Pons (tissue), 1 donor: ENCODE measurements around the gene FAM240B.

Experiments used
- DNase-seq: peaks from one replicate; pipeline ENCODE4 v3.0.0-alpha.2; 2016; ENCODE audit warnings: low spot score

Gene FAM240B

GRCh38 chr9:38720083-38720745 lies at the start of gene FAM240B:
TSS of gene FAM240B (minus strand) at chr9:38720133. CDS start at chr9:38703999, 16,134 bp downstream.
- no peak for DNase-seq

DNA sequence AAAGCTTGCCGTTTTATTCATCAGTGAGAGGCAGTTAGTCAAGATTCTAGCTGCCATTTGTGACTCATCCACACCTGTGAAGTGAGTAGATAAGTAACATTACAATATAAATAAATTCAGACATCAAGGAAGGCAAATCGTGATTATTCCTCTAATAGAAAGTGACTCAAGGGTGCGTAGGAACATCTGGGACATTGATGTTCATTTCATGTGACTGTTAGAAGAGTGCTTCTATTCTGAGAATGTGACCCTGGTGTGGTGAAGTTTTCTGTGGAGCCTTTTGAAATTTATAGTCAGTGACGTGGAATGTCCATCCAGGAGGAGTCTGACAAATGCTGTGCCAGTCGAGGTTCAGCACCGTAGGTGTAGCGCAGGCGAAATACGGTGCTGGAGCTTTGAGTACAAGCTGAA lies 48.4 kb upstream of the FAM240B start:
- no peak for DNase-seq

GRCh38 chr9:38765101-38765500 lies 45.2 kb upstream of the FAM240B start:
- no peak for DNase-seq

DNA sequence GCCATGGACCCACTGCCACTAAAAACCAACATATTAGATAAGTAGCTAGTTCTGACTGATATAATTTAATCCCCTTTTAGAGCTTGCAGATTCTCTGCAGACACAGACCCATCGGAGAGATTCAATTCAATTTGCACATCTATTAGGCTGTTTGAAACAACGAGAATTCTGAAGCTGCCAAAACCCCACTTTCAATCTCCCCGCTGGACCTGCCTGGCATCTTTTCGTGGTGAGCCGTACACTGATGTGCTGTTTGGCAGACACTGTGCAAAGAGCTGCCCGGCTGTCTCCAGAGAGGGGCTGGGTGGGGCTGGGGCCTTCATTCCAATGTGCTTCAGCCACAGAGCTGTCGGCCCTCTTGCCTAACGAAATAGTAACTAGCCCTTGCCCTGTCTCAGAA lies 42.1 kb upstream of the FAM240B start:
- DNase-seq = no peak

- DNase-seq = no peak
These were observed 41.4 kb upstream of the FAM240B start for GRCh38 chr9:38761339-38761738.

DNA sequence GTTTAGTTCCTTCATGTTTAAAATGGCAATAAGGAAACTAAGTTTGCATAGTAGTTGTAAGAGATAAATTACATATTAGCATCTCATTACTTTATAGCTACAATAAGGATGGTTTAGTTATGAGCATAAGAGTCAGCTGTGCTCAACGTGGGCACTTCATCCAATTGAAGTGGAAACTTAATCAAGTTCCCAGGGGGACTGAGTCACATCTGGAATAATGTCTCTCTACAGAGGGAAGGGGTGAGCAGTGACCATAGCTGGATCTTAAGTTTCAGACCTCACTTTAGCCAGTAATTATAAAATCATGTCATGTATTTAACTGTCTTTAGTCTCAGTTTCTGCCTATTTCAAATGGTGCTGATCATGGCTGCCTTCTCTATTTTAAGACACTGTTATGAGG lies 36.8 kb upstream of the FAM240B start:
- no peak for DNase-seq

- no peak for DNase-seq
These were observed 28.0 kb upstream of the FAM240B start for GRCh38 chr9:38747941-38748340.

GRCh38 chr9:38747067-38747466 lies 27.1 kb upstream of the FAM240B start:
- no peak for DNase-seq

DNA sequence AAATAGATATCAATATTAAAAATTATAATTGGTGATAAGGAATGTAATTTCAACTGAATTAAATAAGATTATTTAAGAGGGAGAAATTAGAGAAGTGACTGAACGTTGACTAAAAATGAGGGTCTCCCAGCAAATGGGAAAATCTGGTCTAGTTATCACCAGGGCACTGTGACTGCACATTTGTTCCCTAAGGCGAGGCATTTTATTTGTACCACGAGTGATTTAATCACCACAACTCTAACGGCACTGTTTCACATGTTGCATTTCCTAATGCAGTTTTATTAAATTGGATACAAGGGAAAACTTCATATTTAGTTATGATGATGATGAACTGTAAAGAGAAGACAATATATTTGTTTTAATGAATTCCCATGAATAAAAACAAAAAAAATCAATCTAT lies 26.4 kb upstream of the FAM240B start:
- no peak for DNase-seq

GRCh38 chr9:38744484-38744883 lies 24.6 kb upstream of the FAM240B start:
- DNase-seq = no peak

DNA sequence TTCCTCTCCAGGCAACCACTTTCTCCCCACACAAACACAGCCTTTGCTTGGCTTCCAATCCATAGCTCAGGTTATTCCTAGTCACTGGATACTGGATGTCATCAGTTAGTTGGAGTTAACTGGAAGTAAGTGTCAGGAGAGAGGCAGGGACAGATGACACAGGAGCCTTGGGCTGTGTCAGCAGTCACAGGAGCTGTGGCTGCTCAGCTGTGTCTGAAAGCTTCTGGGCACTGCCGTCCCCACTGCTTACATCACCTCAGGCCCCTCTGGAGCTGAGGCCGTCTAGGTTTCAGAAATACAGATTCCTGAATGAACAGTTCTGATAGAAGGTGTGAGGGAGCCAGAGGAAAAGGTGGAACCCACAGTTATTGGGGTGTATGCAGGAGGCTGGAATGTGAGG lies 17.3 kb upstream of the FAM240B start:
- no peak for DNase-seq

GRCh38 chr9:38734831-38735230 lies 14.9 kb upstream of the FAM240B start:
- no peak for DNase-seq

GRCh38 chr9:38733503-38733902 lies 13.6 kb upstream of the FAM240B start:
- no peak for DNase-seq

GRCh38 chr9:38732885-38733284 lies 13.0 kb upstream of the FAM240B start:
- no peak for DNase-seq

- peak; percentile 75 for DNase-seq
These were observed 7.6 kb upstream of the FAM240B start for GRCh38 chr9:38727497-38728001.

DNA sequence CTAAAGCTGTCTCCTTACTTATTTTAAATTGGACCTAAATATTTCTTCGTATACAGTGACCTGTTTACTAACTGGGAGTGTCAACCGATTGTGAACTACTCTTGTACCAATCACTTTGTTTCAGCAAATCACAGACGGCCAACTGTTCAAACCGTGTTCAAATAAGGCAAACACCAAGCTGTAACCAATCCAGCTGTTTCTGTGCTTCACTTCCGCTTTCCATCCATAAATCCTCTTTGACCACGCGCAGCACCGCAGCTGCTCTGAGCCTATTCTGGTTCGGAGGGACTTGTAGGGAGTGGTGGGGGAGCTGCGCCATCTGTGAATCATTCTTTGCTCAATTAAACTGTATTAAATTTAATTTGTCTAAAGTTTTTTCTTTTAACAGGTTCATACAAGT lies 4.8 kb upstream of the FAM240B start:
- no peak for DNase-seq

GRCh38 chr9:38718148-38718547 lies 1.8 kb downstream of the FAM240B start:
- DNase-seq = no peak

DNA sequence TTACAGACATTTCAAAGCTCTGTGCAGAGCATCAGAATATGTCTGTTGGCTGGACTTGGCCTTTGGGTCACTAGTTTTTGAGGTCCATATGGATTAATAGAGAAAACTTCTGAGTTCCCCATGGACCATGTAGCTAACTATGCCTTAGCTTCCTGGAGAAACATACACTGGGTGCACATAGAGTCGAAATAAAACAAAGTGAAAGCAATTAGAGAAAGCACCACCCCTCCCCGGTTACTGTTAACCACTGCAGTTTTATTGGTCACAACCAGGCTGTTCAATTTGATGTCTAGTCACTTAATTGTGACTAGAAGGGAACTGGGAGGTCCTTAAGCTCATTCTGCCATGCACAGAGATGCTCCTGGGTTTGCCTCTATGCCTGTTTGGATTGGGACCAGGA lies 4.2 kb downstream of the FAM240B start:
- no peak for DNase-seq

DNA sequence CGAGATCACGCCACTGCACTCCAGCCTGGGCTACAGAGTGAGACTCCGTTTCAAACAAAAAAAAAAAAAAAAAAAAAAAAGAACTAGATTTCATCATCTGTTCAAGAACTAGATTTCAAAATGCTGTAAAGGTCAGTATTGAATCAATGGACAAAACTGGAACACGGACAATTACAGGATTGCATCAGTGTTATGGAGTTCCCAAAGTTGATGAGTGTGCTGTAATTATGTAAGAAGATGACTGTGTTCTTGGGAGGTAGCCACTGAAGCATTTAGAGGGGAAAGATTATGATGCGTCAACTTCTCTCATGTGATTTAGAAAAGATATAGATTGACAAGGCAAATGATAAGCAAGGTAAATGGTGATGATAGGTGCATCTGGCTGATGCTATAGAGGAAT lies 6.5 kb downstream of the FAM240B start:
- no peak for DNase-seq

DNA sequence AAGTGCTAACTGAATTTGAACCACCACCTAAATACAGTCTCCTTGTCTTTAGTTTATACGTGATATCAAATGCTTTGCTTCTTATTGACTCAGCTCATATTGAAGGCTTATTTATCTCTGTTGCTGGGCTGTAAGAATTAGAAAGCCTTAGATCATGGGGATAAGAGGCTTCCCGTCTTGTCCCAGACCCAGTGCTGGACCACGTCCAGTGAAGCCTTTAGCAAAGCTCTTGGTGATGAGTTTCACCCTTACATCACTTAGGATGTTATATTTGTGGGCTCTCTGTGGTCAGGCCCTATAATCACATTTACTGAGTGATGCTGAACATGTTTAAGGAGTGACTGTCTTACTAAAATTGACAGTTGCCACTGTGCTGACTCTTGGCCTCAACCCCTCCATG lies 11.2 kb downstream of the FAM240B start:
- DNase-seq = no peak

- no peak for DNase-seq
These were observed 11.9 kb downstream of the FAM240B start for GRCh38 chr9:38707885-38708637.

GRCh38 chr9:38706493-38706892 lies 13.4 kb downstream of the FAM240B start:
- no peak for DNase-seq

DNA sequence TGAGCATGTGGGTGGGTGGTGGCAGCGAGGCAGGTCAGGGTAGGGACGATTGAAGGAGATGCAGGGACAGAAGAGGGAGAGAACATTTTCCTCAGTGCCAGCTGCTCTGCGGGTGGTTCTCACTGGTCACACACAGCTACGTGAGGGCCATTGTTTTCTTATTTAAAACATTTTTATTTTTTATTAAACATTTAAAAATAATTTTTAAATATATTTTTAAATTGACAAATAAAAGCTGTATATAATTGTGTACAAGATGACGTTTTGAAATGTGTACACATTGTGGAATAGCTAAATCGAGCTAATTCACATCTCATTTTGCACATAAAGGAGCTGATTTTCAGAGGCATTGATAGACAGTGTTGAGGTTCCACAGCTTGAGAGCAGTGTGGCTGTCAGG lies 14.0 kb downstream of the FAM240B start:
- no peak for DNase-seq

GRCh38 chr9:38700695-38701094 lies 19.2 kb downstream of the FAM240B start:
- DNase-seq = no peak
